Keratinocyte (primary cell): ENCODE data around the gene DUSP28.

Experiments used
- CTCF ChIP-seq, 3 experiments: IDR thresholded peaks in 1 of 3; conservative IDR thresholded peaks in 1 of 3; optimal IDR thresholded peaks in 1 of 3; 2 replicates in 2 of 3; 3 replicates in 1 of 3; pipeline versions ENCODE3 to v1.5.1; 2011; ENCODE audit warnings: low read length in 3 of 3, mild to moderate bottlenecking in 3 of 3, moderate library complexity in 2 of 3, control low read depth in 1 of 3, inconsistent platforms in 1 of 3; ENCODE audit not compliant: insufficient read depth in 2 of 3; ENCODE audit errors: extremely low read depth in 1 of 3
- EZH2 ChIP-seq: IDR thresholded peaks from one replicate; pipeline ENCODE4 v1.6.1; 2012; ENCODE audit warnings: inconsistent platforms, mild to moderate bottlenecking, low read length, moderate library complexity

GRCh38 chr2:240563951-240564560 is 3.9 kb downstream of the DUSP28 start:
- TF ChIP-seq EZH2 (no peak), CTCF (optimal IDR thresholded peaks at IDR 0.05 in 1 of 3, IDR thresholded peaks at IDR 0.05 in 1 of 3, conservative IDR thresholded peaks at IDR 0.05 in 1 of 3; ENCODE audit: extremely low read depth in 1 of 3, insufficient read depth in 2 of 3, low read length in 3 of 3) (no peak)
